Cortex of kidney (tissue), 1 donor: ENCODE measurements around the gene LMO2.
"Not testable (repeated sequence)": the region's sequence is repeated elsewhere in the genome, so short reads cannot be mapped to it uniquely, and the experiment has no call there.

Experiments used
- DNase-seq: peaks from one replicate; lab custom pipeline; 2025; lab: John Stamatoyannopoulos, UW

Gene LMO2

GRCh38 chr11:33861386-33861785 is 30.5 kb downstream of the LMO2 start:
- DNase-seq = no peak

- no peak for DNase-seq
These were observed 30.9 kb downstream of the LMO2 start for GRCh38 chr11:33860926-33861325.

- no peak for DNase-seq
These were observed 32.6 kb downstream of the LMO2 start for GRCh38 chr11:33859306-33859705.

DNA sequence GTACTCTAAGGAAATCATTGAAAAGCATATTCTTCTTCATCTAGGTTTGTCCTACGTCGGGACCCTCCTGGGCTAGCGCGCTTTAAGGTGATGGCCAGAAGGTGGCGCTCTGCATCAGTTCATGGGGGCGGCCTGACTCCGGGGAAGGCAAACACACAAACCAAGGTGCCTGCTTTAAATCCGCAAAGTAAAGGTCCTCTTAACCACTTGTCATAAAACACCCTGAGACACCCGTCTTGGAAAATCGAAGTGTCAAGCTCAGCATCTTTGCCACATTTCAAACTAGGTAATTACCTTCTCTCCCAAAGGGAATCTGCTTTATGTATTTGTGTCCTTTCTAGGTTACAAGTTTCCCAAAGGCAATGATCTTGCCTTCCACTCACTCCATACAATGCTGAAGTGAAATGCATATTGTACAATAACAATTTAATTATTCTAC is 33.9 kb downstream of the LMO2 start:
- DNase-seq = no peak

- no peak for DNase-seq
These were observed 36.4 kb downstream of the LMO2 start for GRCh38 chr11:33855500-33855899.

DNA sequence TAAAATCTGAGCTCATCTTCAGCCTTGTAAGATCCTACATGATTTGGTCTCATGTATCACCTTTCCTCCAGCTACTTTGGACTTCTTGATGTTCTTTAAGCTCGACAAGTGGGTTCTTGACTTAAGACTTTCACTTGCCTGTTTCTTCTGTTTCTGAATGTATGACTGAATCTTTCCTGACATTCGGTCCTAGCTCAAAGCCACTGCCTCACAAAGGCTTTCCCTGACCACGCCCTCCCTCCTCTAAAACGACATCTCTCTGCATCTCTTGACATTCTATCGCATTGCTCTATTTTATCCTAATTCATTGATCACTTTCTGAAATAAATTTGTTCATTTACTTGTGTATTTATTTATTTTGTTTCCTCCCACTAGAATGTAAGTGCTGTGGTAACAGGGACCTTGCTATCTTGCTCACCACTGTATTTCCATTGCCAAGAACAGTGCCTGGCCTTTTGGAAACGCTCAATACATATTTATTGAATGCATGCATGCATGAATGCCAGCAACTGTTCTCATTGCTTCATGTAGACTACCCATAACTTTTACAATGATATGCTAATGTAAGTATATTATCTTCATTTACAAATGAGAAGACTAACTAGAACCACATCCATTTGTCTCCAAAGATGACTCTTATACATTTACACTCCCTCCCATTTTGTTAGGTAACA is 43.0 kb downstream of the LMO2 start:
- DNase-seq = no peak

- no peak for DNase-seq
These were observed 44.6 kb downstream of the LMO2 start for GRCh38 chr11:33847251-33847650.

DNA sequence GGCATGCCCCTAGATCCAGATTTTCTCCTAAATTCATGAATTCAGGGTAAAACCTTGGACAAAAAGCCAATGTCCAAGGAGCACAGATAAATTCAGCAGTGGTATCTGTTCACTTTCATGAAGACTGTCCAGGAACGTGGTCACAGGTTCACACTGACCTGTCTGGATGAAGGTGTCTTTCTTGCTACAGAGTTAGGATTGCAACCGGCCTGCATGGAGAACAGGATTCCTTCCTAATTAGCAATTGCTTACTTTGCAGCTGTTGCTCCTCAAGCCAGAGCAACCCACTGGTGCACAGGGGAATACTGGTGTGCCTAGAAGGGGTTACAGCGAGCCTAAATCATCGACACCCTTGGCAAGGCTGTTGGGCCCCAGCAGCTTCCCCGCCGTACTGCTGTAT is 47.6 kb downstream of the LMO2 start:
- DNase-seq = no peak

GRCh38 chr11:33843018-33843417 is 48.9 kb downstream of the LMO2 start:
- DNase-seq = no peak

DNA sequence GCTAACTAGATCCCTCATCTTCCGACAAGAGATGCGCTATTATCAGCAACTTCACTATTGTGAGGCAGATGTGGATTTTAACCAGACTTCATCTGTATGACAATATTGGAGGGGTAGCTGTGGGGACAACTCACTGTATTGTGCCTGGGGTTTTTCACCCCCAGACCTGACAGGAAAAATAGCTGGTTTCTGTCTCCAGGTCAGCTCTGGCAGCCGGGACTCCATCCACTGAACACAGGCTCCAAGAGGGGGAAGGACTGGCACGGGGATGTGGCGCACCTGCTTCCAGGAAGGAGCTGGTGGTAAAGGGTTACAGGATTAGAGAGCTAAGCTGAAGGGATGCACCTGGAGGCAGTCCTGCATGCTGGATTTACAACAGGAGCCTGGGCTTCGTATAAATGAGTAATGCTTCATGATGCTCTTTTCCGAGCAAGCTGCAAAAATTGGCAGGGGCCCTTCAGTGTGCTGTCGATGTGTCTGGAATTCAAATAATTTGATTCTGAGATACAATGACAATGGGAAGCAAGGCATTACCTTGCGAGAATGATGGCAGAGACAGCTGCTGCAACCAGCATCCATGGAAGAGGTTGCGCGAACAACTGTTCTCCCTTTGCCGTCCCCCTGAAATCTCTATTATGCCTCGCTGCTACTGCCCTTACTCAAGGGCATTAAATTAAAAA is 49.5 kb downstream of the LMO2 start:
- DNase-seq = no peak

DNA sequence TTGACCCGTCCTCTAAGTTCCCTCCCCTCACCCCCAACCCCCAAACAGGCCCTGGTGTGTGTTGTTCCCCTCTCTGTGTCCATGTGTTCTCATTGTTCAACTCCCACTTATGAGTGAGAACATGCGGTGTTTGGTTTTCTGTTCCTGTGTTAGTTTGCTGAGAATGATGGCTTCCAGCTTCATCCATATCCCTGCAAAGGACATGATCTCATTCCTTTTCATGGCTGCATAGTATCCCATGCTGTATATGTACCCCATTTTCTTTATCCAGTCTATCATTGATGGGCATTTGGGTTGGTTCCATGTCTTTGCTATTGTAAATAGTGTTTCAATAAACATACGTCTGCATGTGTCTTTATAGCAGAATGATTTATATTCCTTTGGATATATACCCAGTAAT is 53.6 kb downstream of the LMO2 start:
- DNase-seq = not testable (repeated sequence)

DNA sequence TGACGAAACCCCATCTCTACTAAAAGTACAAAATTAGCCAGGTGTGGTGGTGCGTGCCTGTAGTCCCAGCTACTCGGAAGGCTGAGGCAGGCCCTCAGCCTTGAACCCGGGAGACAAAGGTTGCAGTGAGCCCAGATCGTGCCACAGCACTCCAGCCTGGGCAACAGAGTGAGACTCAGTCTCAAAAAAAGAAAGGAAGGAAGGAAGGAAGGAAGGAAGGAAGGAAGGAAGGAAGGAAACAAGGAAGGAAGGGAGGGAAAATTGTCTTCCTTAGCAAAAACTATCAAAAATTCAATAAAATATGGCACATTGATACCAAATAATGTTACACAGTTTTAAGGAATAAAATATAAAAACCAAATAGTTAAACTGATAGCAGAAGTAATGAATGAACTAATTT is 54.5 kb downstream of the LMO2 start:
- not testable (repeated sequence) for DNase-seq

DNA sequence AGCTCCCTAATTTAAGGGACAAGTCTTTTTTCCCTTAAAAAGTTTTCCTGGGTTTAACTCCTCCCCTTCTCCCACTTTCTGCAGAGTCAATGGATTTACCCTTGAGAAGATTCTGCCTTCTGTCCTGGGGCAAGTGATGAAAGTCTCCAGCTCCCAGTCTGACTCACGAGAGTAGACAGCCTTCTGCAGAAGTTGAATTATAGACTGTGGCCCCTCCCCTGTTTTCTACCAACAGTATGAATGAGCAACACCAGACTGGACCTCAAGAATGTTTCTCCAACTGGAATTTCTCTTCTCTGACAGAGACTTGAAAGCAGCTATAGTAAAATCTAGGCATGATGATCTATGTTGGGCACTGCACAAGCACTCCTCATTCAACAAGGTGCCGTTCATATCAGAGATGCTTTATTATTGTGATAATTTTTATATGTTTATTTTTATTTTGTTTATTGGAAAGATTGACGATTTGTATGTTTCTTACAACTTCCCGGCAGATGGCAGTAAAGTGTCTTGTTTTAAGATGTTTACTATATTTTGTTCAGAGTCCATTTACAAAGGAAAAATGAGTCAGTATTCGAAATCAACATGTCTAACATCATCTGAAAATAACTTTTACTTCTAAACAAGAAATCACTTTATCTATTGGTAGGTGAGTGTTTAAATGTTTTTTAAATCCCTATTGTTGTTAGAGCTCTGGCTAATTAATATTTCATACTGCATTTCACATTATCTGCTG is 56.6 kb downstream of the LMO2 start:
- DNase-seq = no peak

- no peak for DNase-seq
These were observed 59.2 kb downstream of the LMO2 start for GRCh38 chr11:33832676-33833075.

DNA sequence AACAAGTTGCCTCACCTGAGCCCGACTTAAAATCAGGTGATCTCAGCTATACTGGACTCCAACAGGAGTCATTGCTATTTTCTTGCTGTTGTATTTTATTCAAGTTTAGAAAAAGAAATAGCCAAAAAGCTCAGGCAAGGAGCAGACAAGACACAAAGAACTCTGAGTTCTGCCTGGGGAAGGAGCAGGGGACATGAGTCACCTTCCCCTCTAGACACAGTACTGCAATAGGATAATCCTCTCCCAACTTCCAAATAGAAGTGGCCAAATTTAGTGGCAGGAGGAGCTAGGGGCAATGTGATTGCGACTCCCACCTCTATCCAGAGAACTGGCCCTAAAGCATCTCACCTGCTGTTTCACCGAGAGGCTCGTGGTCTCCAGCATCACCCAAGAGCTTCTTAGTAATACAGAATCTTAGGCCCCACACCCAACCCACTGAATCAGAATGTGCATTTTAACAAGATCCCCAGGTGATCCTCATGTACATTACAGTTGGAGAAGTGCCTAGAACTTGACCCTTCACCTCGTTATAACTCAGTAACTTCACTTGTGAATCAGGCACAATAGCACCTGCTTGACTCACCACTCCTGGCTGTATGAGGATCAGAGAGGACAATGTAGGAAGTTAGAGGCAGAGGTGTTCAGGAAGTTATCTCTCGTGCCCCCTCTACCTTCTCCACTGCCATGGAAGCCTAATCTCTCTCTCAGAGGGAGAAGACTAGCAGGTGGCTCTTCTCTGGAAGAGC is 60.8 kb downstream of the LMO2 start:
- no peak for DNase-seq

- no peak for DNase-seq
These were observed 62.3 kb downstream of the LMO2 start for GRCh38 chr11:33829430-33830141.

DNA sequence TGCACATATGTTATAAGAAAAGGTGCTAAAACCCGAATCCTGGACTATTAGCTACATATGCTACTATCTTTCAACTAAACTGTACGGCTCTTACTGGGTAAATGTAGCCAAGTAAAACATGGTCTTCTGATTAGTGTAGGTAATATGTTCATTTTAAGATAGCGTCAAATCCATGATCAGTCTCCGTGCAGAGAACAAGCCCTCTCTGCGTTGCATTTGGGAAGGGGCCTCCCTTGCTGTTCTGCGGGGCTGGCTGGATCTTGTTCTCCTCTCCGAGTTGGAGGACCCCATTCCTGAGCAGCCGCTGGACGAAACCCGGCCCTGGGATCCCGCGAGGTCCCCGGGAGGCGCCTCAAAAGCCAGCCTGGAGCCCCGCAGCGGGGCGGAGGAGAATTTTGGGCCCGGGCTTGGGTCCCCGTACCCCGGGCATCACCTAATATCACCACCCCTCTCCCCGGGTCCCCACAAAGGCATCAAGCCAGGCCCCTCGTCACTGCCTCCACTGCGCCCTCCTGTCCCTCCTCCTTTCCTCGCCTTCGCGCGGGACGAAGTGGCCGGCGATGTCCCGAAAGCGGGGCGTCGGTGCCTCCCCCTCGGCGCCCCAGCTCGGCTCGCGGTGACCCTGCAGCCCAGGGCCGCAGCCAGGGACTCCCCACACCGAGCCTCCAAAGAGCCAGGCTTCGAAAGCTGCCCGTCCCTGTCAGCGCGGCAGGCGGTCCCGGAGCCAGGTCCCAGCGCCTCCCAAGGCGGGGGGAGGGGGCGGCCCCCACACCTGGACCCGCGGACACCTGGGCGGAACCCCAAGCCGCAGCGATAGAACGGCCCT is 63.1 kb downstream of the LMO2 start:
- DNase-seq = no peak

DNA sequence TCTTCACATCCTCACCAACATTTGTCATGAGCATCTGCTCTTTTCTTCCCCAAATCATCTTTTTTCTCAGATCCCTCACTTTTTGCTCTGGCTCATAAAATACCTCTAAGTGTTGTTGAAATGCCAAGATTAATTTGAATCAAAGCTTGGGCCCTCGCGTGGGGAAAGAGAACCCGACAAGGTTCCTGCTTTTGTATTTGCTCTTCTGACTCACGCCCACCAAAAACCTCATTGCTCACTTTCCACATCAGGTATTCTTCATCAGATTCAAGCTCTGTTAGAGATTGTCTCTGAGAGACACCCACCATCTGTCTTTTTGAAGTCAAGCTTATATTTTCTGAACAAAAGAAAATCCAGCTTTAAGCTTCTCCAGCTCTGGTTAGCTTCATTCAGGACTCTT is 64.7 kb downstream of the LMO2 start:
- no peak for DNase-seq

DNA sequence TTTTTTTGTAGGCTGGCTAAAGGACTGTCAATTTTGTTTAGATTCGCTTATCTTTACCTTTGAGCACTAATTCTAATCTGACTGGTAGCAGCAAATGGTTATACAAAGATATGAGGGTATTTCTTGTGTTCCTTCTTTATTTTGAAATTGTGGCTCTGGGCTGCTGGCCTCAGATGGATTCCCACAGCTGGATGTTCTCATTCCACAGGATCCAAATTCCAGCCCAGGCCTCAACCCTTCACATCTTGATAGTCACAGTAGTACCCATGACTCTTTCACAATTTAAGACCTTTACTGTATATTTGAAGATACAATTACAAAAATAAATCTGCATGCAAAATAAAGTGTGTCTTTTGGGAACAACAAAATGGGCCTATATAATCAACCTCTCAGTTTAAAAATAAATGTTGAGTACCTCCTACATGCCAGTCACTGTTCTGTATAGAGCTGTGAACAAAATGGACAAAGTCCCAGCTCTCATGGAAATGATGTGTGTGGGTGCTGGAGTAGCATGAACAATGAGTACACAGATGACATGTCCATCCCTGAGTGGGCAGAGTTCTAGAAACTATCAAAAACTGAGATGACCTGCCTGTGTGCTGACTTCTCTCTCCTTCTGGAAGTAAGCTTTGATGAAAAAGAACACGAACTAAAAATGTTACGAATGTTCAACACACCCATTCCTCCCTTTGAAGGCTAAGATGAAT is 65.9 kb downstream of the LMO2 start:
- no peak for DNase-seq

DNA sequence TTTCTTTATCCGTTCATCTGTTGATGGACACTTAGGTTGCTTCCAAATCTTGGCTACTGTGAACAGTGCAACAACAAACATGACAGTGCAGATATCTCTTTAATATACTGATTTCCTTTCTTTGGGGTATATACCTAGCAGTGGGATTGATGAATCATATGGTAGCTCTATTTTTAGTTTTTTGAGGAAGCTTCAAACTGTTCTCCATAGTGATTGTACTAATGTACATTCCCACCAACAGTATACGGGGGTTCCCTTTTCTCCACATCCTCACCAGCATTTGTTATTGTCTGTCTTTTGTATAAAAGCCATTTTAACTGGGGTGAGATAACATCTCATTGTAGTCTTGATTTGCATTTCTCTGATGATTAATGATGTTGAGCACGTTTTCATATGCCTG is 68.9 kb downstream of the LMO2 start:
- not testable (repeated sequence) for DNase-seq
